HepG2 (cell line): ENCODE measurements around the gene CYP11A1. TPM values are rescaled to one million over a fixed set of nuclear protein-coding genes. Genes with fewer than 3 reads are reported as not detected.

Source experiments
- FOXP1 ChIP-seq, 2 experiments: fragments of 450-650 bp in 1 of 2; IDR thresholded peaks; 2 replicates each; pipeline ENCODE4 v1.6.1; 2017 to 2018; ENCODE audit warnings: antibody characterized with exemption in 1 of 2
- GABPA ChIP-seq, 2 experiments: IDR thresholded peaks; 2 replicates each; pipeline ENCODE4 v1.6.1; 2011 to 2016; ENCODE audit warnings: low read depth in 2 of 2, low read length in 1 of 2, missing biosample characterization in 1 of 2, missing genetic modification characterization in 1 of 2
- HHEX ChIP-seq: IDR thresholded peaks from 2 replicates; pipeline ENCODE4 v1.6.1; 2016; ENCODE audit warnings: control low read depth
- HNRNPL ChIP-seq: fragments of 200-400 bp; formaldehyde crosslinking; IDR thresholded peaks from 2 replicates; pipeline ENCODE4 v1.6.1; 2017; ENCODE audit warnings: mild to moderate bottlenecking, low read depth, low read length
- HNRNPLL ChIP-seq: fragments of 200-400 bp; formaldehyde crosslinking; IDR thresholded peaks from 2 replicates; pipeline ENCODE4 v1.6.1; 2017; ENCODE audit warnings: mild to moderate bottlenecking, low read depth, low read length; ENCODE audit not compliant: poor library complexity, severe bottlenecking
- KDM4B ChIP-seq: sonication (generic); formaldehyde crosslinking; IDR thresholded peaks from 2 replicates; pipeline ENCODE4 v1.4.0; 2020; ENCODE audit warnings: missing genetic modification reagents
- MXI1 ChIP-seq: IDR thresholded peaks from 3 replicates; pipeline ENCODE4 v1.6.1; 2012; ENCODE audit warnings: low read depth, low read length, inconsistent platforms, borderline replicate concordance
- NR2F1 ChIP-seq, 2 experiments: fragments of 450-650 bp in 1 of 2; formaldehyde crosslinking in 1 of 2; IDR thresholded peaks; 2 replicates each; pipeline versions ENCODE4 v1.5.0 to v1.6.1; 2016 to 2020; ENCODE audit warnings: mild to moderate bottlenecking in 1 of 2, missing compliant biosample characterization in 1 of 2, missing genetic modification reagents in 1 of 2, moderate library complexity in 1 of 2
- SATB2 ChIP-seq: sonication (generic); formaldehyde crosslinking; IDR thresholded peaks from 2 replicates; pipeline ENCODE4 v1.5.0; 2020; ENCODE audit warnings: missing genetic modification reagents
- TOE1 ChIP-seq: sonication (generic); formaldehyde crosslinking; IDR thresholded peaks from 2 replicates; pipeline ENCODE4 v1.4.0; 2020; ENCODE audit warnings: mild to moderate bottlenecking, missing genetic modification reagents
- ZBTB38 ChIP-seq: sonication (generic); formaldehyde crosslinking; IDR thresholded peaks from 2 replicates; pipeline ENCODE4 v1.5.1; 2020; ENCODE audit warnings: mild to moderate bottlenecking, missing genetic modification reagents
- ZNF101 ChIP-seq: sonication (generic); formaldehyde crosslinking; IDR thresholded peaks from 2 replicates; pipeline ENCODE4 v1.4.0; 2020; ENCODE audit warnings: mild to moderate bottlenecking, low read depth, missing genetic modification reagents, borderline replicate concordance
- ZNF253 ChIP-seq: sonication (generic); formaldehyde crosslinking; IDR thresholded peaks from 2 replicates; pipeline ENCODE4 v1.8.0; 2022; ENCODE audit warnings: mild to moderate bottlenecking, missing genetic modification reagents, borderline replicate concordance
- ZNF326 ChIP-seq: sonication (generic); formaldehyde crosslinking; IDR thresholded peaks from 2 replicates; pipeline ENCODE4 v1.4.0; 2020; ENCODE audit warnings: missing genetic modification reagents, borderline replicate concordance
- ZNF556 ChIP-seq: sonication (generic); formaldehyde crosslinking; IDR thresholded peaks from 2 replicates; pipeline ENCODE4 v1.4.0; 2020; ENCODE audit warnings: mild to moderate bottlenecking, missing genetic modification reagents, borderline replicate concordance
- ZNF816 ChIP-seq: sonication (generic); formaldehyde crosslinking; IDR thresholded peaks from 2 replicates; pipeline ENCODE4 v1.8.0; 2022; ENCODE audit warnings: missing genetic modification reagents, mild to moderate bottlenecking, borderline replicate concordance
- ZSCAN31 ChIP-seq: sonication (generic); formaldehyde crosslinking; IDR thresholded peaks from 2 replicates; pipeline ENCODE4 v1.5.0; 2020; ENCODE audit warnings: low read depth, mild to moderate bottlenecking, missing genetic modification reagents
- polyA plus RNA-seq, 8 experiments: library from polyadenylated mRNA; depleted of rRNA in 3 of 8; stranded (reverse) in 7 of 8; unstranded in 1 of 8; fragments of >200 nt; fragmentation: Illumina TruSeq in 4 of 8; extraction: Trizol in 4 of 8; gene quantifications; 2 replicates each; pipeline versions ENCODE4 v1.2.1 to v1.2.3, GENCODE V29; 2011 to 2016; ENCODE audit warnings: low read depth in 4 of 8, missing spikeins in 1 of 8, mixed read lengths in 1 of 8; ENCODE audit not compliant: insufficient read depth in 1 of 8
- total RNA-seq, 5 experiments: library from RNA; depleted of rRNA; stranded (reverse); fragments of >200 nt; fragmentation: Illumina TruSeq; extraction: Trizol; gene quantifications; 2 replicates each; pipeline ENCODE4 v1.2.3, GENCODE V29; 2016; ENCODE audit warnings: low read depth in 1 of 5
- TF ChIP-seq, protein P1 (sequence below): sonication (generic); formaldehyde crosslinking; conservative IDR thresholded peaks from 2 replicates; pipeline ENCODE4 v1.4.0; 2020; ENCODE audit warnings: missing genetic modification reagents
- TF ChIP-seq, protein P2 (sequence below): sonication (generic); formaldehyde crosslinking; IDR thresholded peaks from 2 replicates; pipeline ENCODE4 v1.8.0; 2022; ENCODE audit warnings: missing genetic modification reagents, mild to moderate bottlenecking, moderate library complexity, borderline replicate concordance
- TF ChIP-seq, protein P3 (sequence below), 2 experiments: fragments of 450-650 bp in 1 of 2; sonication (generic) in 1 of 2; formaldehyde crosslinking; IDR thresholded peaks; 2 replicates each; pipeline versions ENCODE4 v1.5.0 to v1.8.0; 2020 to 2022; ENCODE audit warnings: mild to moderate bottlenecking in 1 of 2, missing genetic modification reagents in 1 of 2
- TF ChIP-seq, protein P4 (sequence below): sonication (generic); formaldehyde crosslinking; conservative IDR thresholded peaks from 2 replicates; pipeline ENCODE4 v1.8.0; 2022; ENCODE audit warnings: missing genetic modification reagents

The CYP11A1 gene
- total and polyA plus RNA-seq, 2 of the 13 experiments (the other 11 are each of a cell fraction or from before 2014, with no cell fraction given), result 0.66 to 0.92 TPM

DNA sequence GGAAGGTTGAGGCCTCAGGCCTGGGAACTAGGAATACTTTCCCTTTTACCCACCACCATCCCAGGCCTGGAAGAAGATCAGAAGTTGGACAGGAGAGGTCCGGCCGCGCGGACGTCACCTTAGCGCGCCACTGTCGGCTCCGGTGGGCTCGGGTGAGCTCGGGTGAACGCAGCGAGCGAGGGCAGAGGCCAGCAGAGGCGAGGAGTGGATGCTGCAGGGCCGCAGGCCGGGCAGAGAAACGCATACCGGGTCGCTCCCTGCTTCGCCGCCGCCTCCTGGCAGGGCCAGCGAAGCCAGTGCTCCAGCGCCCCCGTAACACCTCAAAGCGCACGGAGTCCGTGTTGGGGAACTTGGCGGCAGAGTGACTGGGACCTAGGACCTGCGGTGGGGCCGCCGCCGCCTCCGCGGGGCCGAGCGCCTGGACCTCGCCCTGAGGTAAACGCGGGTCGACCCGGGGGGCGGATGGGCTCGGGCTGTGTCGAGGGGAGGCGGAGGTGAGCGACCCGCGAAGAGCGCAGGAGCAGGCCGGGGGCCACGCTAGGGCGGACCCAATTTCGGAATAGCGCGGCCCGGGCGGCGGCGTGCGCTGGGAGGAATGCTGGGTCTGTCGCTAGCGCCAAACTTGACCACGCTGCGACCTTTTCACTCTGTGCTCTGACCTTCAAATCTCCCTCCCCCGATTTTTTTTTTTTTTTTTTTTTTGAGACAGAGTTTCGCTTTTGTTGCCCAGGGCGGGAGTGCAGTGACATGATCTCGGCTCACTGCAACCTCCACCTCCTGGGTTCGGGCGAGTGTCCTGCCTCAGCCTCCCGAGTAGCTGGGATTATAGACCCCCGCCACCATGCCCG lies 1.6 kb downstream of the CYP11A1 start (continued):
- TF ChIP-seq ZNF253 (0 out of 2 replicates have a peak, but pooled peaks have one; percentile 34), MXI1 (no peak), ZNF816 (CRISPR knock-in tag) (no peak), ZNF556 (CRISPR knock-in tag) (peak; percentile 65; the same call in 1 of the 2 replicates), ZNF101 (CRISPR knock-in tag) (no peak), FOXP1 (IDR thresholded peaks at IDR 0.05) (no peak), FOXP1 (CRISPR knock-in tag; IDR thresholded peaks at IDR 0.05) (no peak), KDM4B (CRISPR knock-in tag) (no peak), HNRNPL (0 out of 2 replicates have a peak, but pooled peaks have one; percentile 38), ZSCAN31 (CRISPR knock-in tag) (0 out of 2 replicates have a peak, but pooled peaks have one; percentile 30), ZNF326 (no peak), HHEX (CRISPR knock-in tag) (no peak), TOE1 (CRISPR knock-in tag) (no peak), SATB2 (no peak), GABPA (IDR thresholded peaks at IDR 0.05; ENCODE audit: low read depth, low read length) (no peak), GABPA (CRISPR knock-in tag; IDR thresholded peaks at IDR 0.05; ENCODE audit: low read depth) (no peak), ZBTB38 (CRISPR knock-in tag) (no peak; the same call in 1 of the 2 replicates), HNRNPLL (peak; percentile 92), NR2F1 (CRISPR knock-in tag; IDR thresholded peaks at IDR 0.05) (peak in 1 of 2 experiments; percentile 4; a peak in 1 of 4 replicates)
- TF ChIP-seq, protein P1, sequence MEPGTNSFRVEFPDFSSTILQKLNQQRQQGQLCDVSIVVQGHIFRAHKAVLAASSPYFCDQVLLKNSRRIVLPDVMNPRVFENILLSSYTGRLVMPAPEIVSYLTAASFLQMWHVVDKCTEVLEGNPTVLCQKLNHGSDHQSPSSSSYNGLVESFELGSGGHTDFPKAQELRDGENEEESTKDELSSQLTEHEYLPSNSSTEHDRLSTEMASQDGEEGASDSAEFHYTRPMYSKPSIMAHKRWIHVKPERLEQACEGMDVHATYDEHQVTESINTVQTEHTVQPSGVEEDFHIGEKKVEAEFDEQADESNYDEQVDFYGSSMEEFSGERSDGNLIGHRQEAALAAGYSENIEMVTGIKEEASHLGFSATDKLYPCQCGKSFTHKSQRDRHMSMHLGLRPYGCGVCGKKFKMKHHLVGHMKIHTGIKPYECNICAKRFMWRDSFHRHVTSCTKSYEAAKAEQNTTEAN (CRISPR knock-in tag), result no peak
- TF ChIP-seq, protein P2, sequence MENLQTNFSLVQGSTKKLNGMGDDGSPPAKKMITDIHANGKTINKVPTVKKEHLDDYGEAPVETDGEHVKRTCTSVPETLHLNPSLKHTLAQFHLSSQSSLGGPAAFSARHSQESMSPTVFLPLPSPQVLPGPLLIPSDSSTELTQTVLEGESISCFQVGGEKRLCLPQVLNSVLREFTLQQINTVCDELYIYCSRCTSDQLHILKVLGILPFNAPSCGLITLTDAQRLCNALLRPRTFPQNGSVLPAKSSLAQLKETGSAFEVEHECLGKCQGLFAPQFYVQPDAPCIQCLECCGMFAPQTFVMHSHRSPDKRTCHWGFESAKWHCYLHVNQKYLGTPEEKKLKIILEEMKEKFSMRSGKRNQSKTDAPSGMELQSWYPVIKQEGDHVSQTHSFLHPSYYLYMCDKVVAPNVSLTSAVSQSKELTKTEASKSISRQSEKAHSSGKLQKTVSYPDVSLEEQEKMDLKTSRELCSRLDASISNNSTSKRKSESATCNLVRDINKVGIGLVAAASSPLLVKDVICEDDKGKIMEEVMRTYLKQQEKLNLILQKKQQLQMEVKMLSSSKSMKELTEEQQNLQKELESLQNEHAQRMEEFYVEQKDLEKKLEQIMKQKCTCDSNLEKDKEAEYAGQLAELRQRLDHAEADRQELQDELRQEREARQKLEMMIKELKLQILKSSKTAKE (CRISPR knock-in tag), result no peak
- TF ChIP-seq, protein P3, sequence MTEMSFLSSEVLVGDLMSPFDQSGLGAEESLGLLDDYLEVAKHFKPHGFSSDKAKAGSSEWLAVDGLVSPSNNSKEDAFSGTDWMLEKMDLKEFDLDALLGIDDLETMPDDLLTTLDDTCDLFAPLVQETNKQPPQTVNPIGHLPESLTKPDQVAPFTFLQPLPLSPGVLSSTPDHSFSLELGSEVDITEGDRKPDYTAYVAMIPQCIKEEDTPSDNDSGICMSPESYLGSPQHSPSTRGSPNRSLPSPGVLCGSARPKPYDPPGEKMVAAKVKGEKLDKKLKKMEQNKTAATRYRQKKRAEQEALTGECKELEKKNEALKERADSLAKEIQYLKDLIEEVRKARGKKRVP (CRISPR knock-in tag; IDR thresholded peaks at IDR 0.05), result no peak
- TF ChIP-seq, protein P4, sequence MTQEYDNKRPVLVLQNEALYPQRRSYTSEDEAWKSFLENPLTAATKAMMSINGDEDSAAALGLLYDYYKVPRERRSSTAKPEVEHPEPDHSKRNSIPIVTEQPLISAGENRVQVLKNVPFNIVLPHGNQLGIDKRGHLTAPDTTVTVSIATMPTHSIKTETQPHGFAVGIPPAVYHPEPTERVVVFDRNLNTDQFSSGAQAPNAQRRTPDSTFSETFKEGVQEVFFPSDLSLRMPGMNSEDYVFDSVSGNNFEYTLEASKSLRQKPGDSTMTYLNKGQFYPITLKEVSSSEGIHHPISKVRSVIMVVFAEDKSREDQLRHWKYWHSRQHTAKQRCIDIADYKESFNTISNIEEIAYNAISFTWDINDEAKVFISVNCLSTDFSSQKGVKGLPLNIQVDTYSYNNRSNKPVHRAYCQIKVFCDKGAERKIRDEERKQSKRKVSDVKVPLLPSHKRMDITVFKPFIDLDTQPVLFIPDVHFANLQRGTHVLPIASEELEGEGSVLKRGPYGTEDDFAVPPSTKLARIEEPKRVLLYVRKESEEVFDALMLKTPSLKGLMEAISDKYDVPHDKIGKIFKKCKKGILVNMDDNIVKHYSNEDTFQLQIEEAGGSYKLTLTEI (CRISPR knock-in tag), result no peak
